Esophagus muscularis mucosa (tissue), 4 donors: ENCODE measurements around the gene YPEL2. TPM values are rescaled to one million over a fixed set of nuclear protein-coding genes. Genes with fewer than 3 reads are reported as not detected.
A peak's percentile ranks its signal among the peaks of the same experiment; 100 is the strongest.

Source experiments
- DNase-seq: peaks from one replicate; pipeline ENCODE4 v3.0.0-alpha.2; 2017; ENCODE audit errors: extremely low spot score
- H3K27ac ChIP-seq, 4 donors: fragments of 200-600 bp; sonication (generic); replicated peaks in 1 of 4; 1 replicate in 3 of 4; 2 replicates in 1 of 4; pipeline ENCODE4 v1.5.1; 2016 to 2019; ENCODE audit warnings: mild to moderate bottlenecking in 1 of 4
- H3K27me3 ChIP-seq, 4 donors: fragments of 200-600 bp; sonication (generic); one replicate each; pipeline versions ENCODE4 v1.5.1 to v1.6.0; 2016 to 2019
- H3K36me3 ChIP-seq, 4 donors: fragments of 200-600 bp; sonication (generic); one replicate each; pipeline ENCODE4 v1.5.1; 2016 to 2019
- H3K4me1 ChIP-seq, 4 donors: fragments of 200-600 bp; sonication (generic); one replicate each; pipeline ENCODE4 v1.5.1; 2016 to 2019
- H3K4me3 ChIP-seq, 4 donors: fragments of 200-600 bp; sonication (generic); 1 replicate in 2 of 4; 2 replicates in 2 of 4; pipeline ENCODE4 v1.5.1; 2016 to 2019; ENCODE audit warnings: mild to moderate bottlenecking in 4 of 4, moderate library complexity in 1 of 4
- H3K9me3 ChIP-seq, 4 donors: fragments of 200-600 bp; sonication (generic); 1 replicate in 3 of 4; 2 replicates in 1 of 4; pipeline ENCODE4 v1.5.1; 2016 to 2019
- EP300 ChIP-seq: sonication (generic); formaldehyde crosslinking; IDR thresholded peaks from one replicate; pipeline ENCODE4 v1.6.1; 2017; ENCODE audit warnings: antibody characterized with exemption
- POLR2A ChIP-seq: fragments of 450-650 bp; IDR thresholded peaks from one replicate; pipeline ENCODE4 v1.6.1; 2017; ENCODE audit warnings: antibody characterized with exemption, moderate library complexity, mild to moderate bottlenecking, low read depth
- POLR2AphosphoS5 ChIP-seq, 2 donors: sonication (generic); formaldehyde crosslinking; IDR thresholded peaks; one replicate each; pipeline ENCODE4 v1.6.1; 2017; ENCODE audit warnings: antibody characterized with exemption in 2 of 2
- WGBS: methylation state at CpG from one replicate; pipeline ENCODE4 v1.1.5; 2018; 5-methylcytosine and 5-hydroxymethylcytosine counted together
- intact Hi-C: fragments of 100-400 bp; cut with DNase I; formaldehyde crosslinking; loops from one replicate; pipeline ENCODE4 v1.15.1; 2023
- total RNA-seq, 4 donors: library from RNA; depleted of rRNA; stranded (reverse); fragments of >200 nt; gene quantifications; one replicate each; pipeline versions ENCODE4 v1.1.0 to v1.2.1, GENCODE V29; 2016
- TF ChIP-seq, protein P1 (sequence below), 3 experiments: fragments of 200-600 bp in 2 of 3; fragments of 450-650 bp in 1 of 3; sonication (generic) in 2 of 3; IDR thresholded peaks; one replicate each; pipeline ENCODE4 v1.5.1; 2017 to 2019; ENCODE audit warnings: antibody characterized with exemption in 3 of 3, mild to moderate bottlenecking in 2 of 3, moderate library complexity in 1 of 3

Gene YPEL2
- total RNA-seq, 4 donors from 2014 or later, result 27.7 to 62.9 (median 28.8) TPM

GRCh38 chr17:59401725-59402124 is 70.3 kb downstream of the YPEL2 start:
- TF ChIP-seq, protein P1, sequence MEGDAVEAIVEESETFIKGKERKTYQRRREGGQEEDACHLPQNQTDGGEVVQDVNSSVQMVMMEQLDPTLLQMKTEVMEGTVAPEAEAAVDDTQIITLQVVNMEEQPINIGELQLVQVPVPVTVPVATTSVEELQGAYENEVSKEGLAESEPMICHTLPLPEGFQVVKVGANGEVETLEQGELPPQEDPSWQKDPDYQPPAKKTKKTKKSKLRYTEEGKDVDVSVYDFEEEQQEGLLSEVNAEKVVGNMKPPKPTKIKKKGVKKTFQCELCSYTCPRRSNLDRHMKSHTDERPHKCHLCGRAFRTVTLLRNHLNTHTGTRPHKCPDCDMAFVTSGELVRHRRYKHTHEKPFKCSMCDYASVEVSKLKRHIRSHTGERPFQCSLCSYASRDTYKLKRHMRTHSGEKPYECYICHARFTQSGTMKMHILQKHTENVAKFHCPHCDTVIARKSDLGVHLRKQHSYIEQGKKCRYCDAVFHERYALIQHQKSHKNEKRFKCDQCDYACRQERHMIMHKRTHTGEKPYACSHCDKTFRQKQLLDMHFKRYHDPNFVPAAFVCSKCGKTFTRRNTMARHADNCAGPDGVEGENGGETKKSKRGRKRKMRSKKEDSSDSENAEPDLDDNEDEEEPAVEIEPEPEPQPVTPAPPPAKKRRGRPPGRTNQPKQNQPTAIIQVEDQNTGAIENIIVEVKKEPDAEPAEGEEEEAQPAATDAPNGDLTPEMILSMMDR (IDR thresholded peaks at IDR 0.05), result no peak
- TF ChIP-seq EP300 (no peak), POLR2AphosphoS5 (IDR thresholded peaks at IDR 0.05) (no peak), POLR2A (no peak)
- intact Hi-C loops, result no loop called here
- H3K9me3 ChIP-seq, result no peaks in the 10 kb centered on the region
- H3K27ac ChIP-seq, result no peak overlapping the region
- H3K4me3 ChIP-seq, result no peak overlapping the region
- H3K4me1 ChIP-seq, result peaks cover 13 to 32% (median 17%) of the 10 kb centered on the region in 4 donors
- no peaks in the 10 kb centered on the region for H3K27me3 ChIP-seq
- WGBS, result 83% methylated on average over 1 of the region's 1 CpG
- DNase-seq, result no peak
- peaks cover 12 to 58% (median 42%) of the 10 kb centered on the region in 4 donors for H3K36me3 ChIP-seq

GRCh38 chr17:59402760-59403159 is 71.3 kb downstream of the YPEL2 start:
- no peak for DNase-seq
- intact Hi-C loops, result no loop called here
- Histone ChIP-seq H3K27me3 (no peaks in the 10 kb centered on the region), H3K9me3 (no peaks in the 10 kb centered on the region), H3K27ac (no peak overlapping the region), H3K4me1 (peaks cover 21 to 40% (median 26%) of the 10 kb centered on the region in 4 donors), H3K36me3 (peaks cover 3 to 47% (median 32%) of the 10 kb centered on the region in 4 donors), H3K4me3 (no peak overlapping the region)
- WGBS, result 95% methylated on average over 4 of the region's 4 CpGs
- TF ChIP-seq, protein P1 (IDR thresholded peaks at IDR 0.05), result no peak
- TF ChIP-seq POLR2AphosphoS5 (IDR thresholded peaks at IDR 0.05), result no peak

DNA sequence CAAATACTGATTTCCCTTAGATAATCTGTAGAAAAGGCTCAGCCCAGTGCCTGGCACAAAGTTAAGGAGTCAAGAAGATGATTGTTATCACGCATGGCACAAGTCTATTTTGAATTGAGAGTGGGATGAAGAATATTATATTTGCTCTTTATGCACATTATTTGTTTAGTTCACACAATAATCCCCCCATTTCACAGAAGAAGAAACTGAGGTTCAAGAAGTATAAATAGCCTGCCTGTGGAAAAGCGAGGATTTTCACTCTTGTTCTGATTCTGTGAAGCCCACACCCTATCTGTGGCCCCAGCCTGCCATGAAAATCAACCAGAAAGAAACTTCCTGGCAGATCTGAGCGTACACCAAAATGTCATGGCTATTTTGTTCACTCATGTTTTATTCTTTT is 73.0 kb downstream of the YPEL2 start:
- no peak for DNase-seq
- no peak overlapping the region for H3K27ac ChIP-seq
- 88% methylated on average over 3 of the region's 3 CpGs for WGBS
- H3K36me3 ChIP-seq, result peaks cover 3 to 30% (median 17%) of the 10 kb centered on the region in 4 donors
- intact Hi-C loops, result no loop called here
- no peak overlapping the region for H3K4me3 ChIP-seq
- H3K4me1 ChIP-seq, result peaks cover 21 to 44% (median 26%) of the 10 kb centered on the region in 4 donors
- H3K27me3 ChIP-seq, result no peaks in the 10 kb centered on the region
- H3K9me3 ChIP-seq, result no peaks in the 10 kb centered on the region
- no peak for TF ChIP-seq POLR2A
- TF ChIP-seq, protein P1 (IDR thresholded peaks at IDR 0.05), result no peak
- no peak for TF ChIP-seq POLR2AphosphoS5 (IDR thresholded peaks at IDR 0.05)
- no peak for TF ChIP-seq EP300

- Histone ChIP-seq H3K27ac (peak overlapping the region; percentile 2 to 50 (median 24)), H3K36me3 (peaks cover 3 to 25% (median 14%) of the 10 kb centered on the region in 4 donors), H3K4me3 (no peak overlapping the region), H3K9me3 (peaks cover 0 to 7% (median 6%) of the 10 kb centered on the region in 4 donors), H3K27me3 (no peaks in the 10 kb centered on the region), H3K4me1 (peaks cover 17 to 27% (median 23%) of the 10 kb centered on the region in 4 donors)
- TF ChIP-seq EP300 (no peak), POLR2A (no peak), POLR2AphosphoS5 (IDR thresholded peaks at IDR 0.05) (no peak)
- TF ChIP-seq, protein P1 (IDR thresholded peaks at IDR 0.05), result no peak
- 85% methylated on average over 13 of the region's 13 CpGs for WGBS
- intact Hi-C loops, result no loop called here
- DNase-seq, result no peak
These were observed 74.7 kb downstream of the YPEL2 start for GRCh38 chr17:59405944-59406705.
